Muscle layer of duodenum (tissue), 2 donors: Measurements from ENCODE around the gene PLAU.
"Not testable (repeated sequence)": the region's sequence is repeated elsewhere in the genome, so short reads cannot be mapped to it uniquely, and the experiment has no call there.

Source experiments
- H3K27ac ChIP-seq: one replicate; pipeline ENCODE4 v1.7.0; 2013; ENCODE audit warnings: mild to moderate bottlenecking, low read length
- H3K27me3 ChIP-seq: one replicate; pipeline ENCODE4 v1.7.0; 2013; ENCODE audit warnings: low read depth, mild to moderate bottlenecking, control low read depth, low read length
- H3K36me3 ChIP-seq, 2 donors: one replicate each; pipeline ENCODE4 v1.7.0; 2013; ENCODE audit warnings: low read length in 2 of 2, control low read depth in 1 of 2, mild to moderate bottlenecking in 1 of 2; ENCODE audit not compliant: insufficient read depth in 2 of 2, control insufficient read depth in 1 of 2
- H3K4me1 ChIP-seq, 2 donors: one replicate each; pipeline ENCODE4 v1.7.0; 2013; ENCODE audit warnings: low read length in 2 of 2, mild to moderate bottlenecking in 2 of 2, control low read depth in 1 of 2, moderate library complexity in 1 of 2; ENCODE audit not compliant: insufficient read depth in 2 of 2, control insufficient read depth in 1 of 2
- H3K4me3 ChIP-seq, 2 donors: one replicate each; pipeline ENCODE4 v1.7.0; 2013; ENCODE audit warnings: low read length in 2 of 2, low read depth in 1 of 2, mild to moderate bottlenecking in 1 of 2
- H3K9me3 ChIP-seq, 2 donors: one replicate each; pipeline ENCODE4 v1.7.0; 2013; ENCODE audit warnings: low read length in 2 of 2, control low read depth in 1 of 2, mild to moderate bottlenecking in 1 of 2; ENCODE audit not compliant: control insufficient read depth in 1 of 2
- donor health status: healthy.

Gene PLAU

GRCh38 chr10:73889416-73889815 is 21.5 kb upstream of the PLAU start:
- not testable (repeated sequence) for H3K36me3 ChIP-seq, H3K27ac ChIP-seq, H3K9me3 ChIP-seq, H3K4me3 ChIP-seq, H3K27me3 ChIP-seq
- H3K4me1 ChIP-seq, result peaks cover 16 to 31% of the 10 kb centered on the region in 2 donors

- Histone ChIP-seq H3K27ac (no peak overlapping the region), H3K27me3 (no peaks in the 10 kb centered on the region), H3K4me1 (peaks cover 16 to 31% of the 10 kb centered on the region in 2 donors), H3K4me3 (no peak overlapping the region), H3K9me3 (no peaks in the 10 kb centered on the region), H3K36me3 (no peaks in the 10 kb centered on the region)
Observed at GRCh38 chr10:73890261-73890660, 20.7 kb upstream of the PLAU start.

- not testable (repeated sequence) for H3K9me3 ChIP-seq, H3K4me3 ChIP-seq, H3K36me3 ChIP-seq, H3K27me3 ChIP-seq, H3K27ac ChIP-seq
- peaks cover 16 to 31% of the 10 kb centered on the region in 2 donors for H3K4me1 ChIP-seq
Observed at GRCh38 chr10:73890830-73891229, 20.1 kb upstream of the PLAU start.

GRCh38 chr10:73891540-73891939 is 19.4 kb upstream of the PLAU start:
- Histone ChIP-seq H3K27ac (no peak overlapping the region), H3K9me3 (no peaks in the 10 kb centered on the region), H3K4me1 (peaks cover 11 to 25% of the 10 kb centered on the region in 2 donors), H3K27me3 (no peaks in the 10 kb centered on the region), H3K4me3 (no peak overlapping the region), H3K36me3 (no peaks in the 10 kb centered on the region)

- Histone ChIP-seq H3K4me1 (peaks cover 4 to 17% of the 10 kb centered on the region in 2 donors), H3K36me3 (no peaks in the 10 kb centered on the region), H3K27me3 (no peaks in the 10 kb centered on the region), H3K9me3 (no peaks in the 10 kb centered on the region), H3K27ac (no peak overlapping the region), H3K4me3 (no peak overlapping the region)
Observed at GRCh38 chr10:73892310-73893030, 18.5 kb upstream of the PLAU start.

- no peaks in the 10 kb centered on the region for H3K9me3 ChIP-seq
- H3K4me3 ChIP-seq, result no peak overlapping the region
- H3K27ac ChIP-seq, result no peak overlapping the region
- H3K4me1 ChIP-seq, result peaks cover 0 to 8% of the 10 kb centered on the region in 2 donors
- H3K27me3 ChIP-seq, result no peaks in the 10 kb centered on the region
- H3K36me3 ChIP-seq, result no peaks in the 10 kb centered on the region
Observed at GRCh38 chr10:73893426-73893825, 17.5 kb upstream of the PLAU start.

- no peaks in the 10 kb centered on the region for H3K4me1 ChIP-seq
- H3K36me3 ChIP-seq, result no peaks in the 10 kb centered on the region
- no peaks in the 10 kb centered on the region for H3K9me3 ChIP-seq
- H3K27ac ChIP-seq, result no peak overlapping the region
- no peak overlapping the region for H3K4me3 ChIP-seq
- H3K27me3 ChIP-seq, result no peaks in the 10 kb centered on the region
Observed at GRCh38 chr10:73894245-73894971, 16.5 kb upstream of the PLAU start.

GRCh38 chr10:73895381-73895780 is 15.6 kb upstream of the PLAU start:
- H3K4me1 ChIP-seq, H3K9me3 ChIP-seq, H3K36me3 ChIP-seq, H3K27ac ChIP-seq, H3K27me3 ChIP-seq, H3K4me3 ChIP-seq: not testable (repeated sequence)

GRCh38 chr10:73897693-73898092 is 13.2 kb upstream of the PLAU start:
- Histone ChIP-seq H3K27me3 (no peaks in the 10 kb centered on the region), H3K9me3 (no peaks in the 10 kb centered on the region), H3K4me1 (no peaks in the 10 kb centered on the region), H3K27ac (no peak overlapping the region), H3K4me3 (no peak overlapping the region), H3K36me3 (no peaks in the 10 kb centered on the region)

GRCh38 chr10:73898730-73899410 is 12.1 kb upstream of the PLAU start:
- H3K27ac ChIP-seq, result no peak overlapping the region

GRCh38 chr10:73899423-73899822 is 11.5 kb upstream of the PLAU start:
- H3K4me1 ChIP-seq, result no peaks in the 10 kb centered on the region
- H3K4me3 ChIP-seq, result no peak overlapping the region
- no peak overlapping the region for H3K27ac ChIP-seq
- no peaks in the 10 kb centered on the region for H3K36me3 ChIP-seq
- no peaks in the 10 kb centered on the region for H3K27me3 ChIP-seq
- no peaks in the 10 kb centered on the region for H3K9me3 ChIP-seq

More at GRCh38 chr10:73898730-73899410, 12.1 kb upstream of the PLAU start:
- no peaks in the 10 kb centered on the region for H3K27me3 ChIP-seq
- no peaks in the 10 kb centered on the region for H3K9me3 ChIP-seq
- no peaks in the 10 kb centered on the region for H3K36me3 ChIP-seq
- H3K4me1 ChIP-seq, result no peaks in the 10 kb centered on the region
- no peak overlapping the region for H3K4me3 ChIP-seq
